Measurements from ENCODE around the gene PTPRK.

DNA sequence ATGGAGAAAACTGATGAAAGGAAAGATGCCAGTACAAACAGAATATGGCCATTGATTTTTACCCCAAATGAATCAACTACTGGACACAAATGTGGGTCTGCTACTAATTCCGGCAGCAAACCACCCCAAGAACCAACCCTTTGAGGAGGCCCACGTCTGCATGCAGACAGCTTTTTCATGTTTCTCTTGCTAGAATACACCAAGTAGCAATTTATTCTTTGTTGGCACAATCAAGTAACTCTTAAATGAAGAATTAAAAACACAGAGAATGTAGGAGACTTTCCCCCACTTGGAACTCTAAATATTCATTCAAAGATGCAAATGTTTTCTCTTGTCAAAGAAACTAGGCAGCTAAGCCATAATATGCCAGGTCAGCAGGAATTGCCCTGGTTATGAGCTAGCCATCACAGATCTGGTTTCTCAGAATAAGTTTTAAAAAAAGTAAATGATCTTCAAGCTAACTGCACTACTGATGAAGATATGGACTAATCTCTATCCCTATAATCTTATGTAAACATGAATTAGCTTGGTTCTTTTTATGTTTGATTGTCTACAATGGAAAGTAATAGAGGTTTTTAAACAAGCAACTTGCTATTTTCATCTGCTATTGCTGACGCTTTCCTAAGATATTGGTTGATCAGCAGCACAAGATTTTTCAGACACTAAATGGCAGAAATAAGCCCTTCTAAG lies 456.4 kb downstream of the PTPRK start:
- TF ChIP-seq, protein P1, sequence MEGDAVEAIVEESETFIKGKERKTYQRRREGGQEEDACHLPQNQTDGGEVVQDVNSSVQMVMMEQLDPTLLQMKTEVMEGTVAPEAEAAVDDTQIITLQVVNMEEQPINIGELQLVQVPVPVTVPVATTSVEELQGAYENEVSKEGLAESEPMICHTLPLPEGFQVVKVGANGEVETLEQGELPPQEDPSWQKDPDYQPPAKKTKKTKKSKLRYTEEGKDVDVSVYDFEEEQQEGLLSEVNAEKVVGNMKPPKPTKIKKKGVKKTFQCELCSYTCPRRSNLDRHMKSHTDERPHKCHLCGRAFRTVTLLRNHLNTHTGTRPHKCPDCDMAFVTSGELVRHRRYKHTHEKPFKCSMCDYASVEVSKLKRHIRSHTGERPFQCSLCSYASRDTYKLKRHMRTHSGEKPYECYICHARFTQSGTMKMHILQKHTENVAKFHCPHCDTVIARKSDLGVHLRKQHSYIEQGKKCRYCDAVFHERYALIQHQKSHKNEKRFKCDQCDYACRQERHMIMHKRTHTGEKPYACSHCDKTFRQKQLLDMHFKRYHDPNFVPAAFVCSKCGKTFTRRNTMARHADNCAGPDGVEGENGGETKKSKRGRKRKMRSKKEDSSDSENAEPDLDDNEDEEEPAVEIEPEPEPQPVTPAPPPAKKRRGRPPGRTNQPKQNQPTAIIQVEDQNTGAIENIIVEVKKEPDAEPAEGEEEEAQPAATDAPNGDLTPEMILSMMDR (optimal IDR thresholded peaks at IDR 0.05 in 1 of 3, IDR thresholded peaks at IDR 0.05 in 1 of 3, conservative IDR thresholded peaks at IDR 0.05 in 1 of 3; ENCODE audit: extremely low read depth in 1 of 3, insufficient read depth in 2 of 3, low read length in 3 of 3): no peak
- no peak for TF ChIP-seq EZH2 (IDR thresholded peaks at IDR 0.05; ENCODE audit: low read length)

Data from keratinocyte (primary cell).